22Rv1 (cell line): ENCODE data around the gene DIRAS1.

Experiments
- ZFX ChIP-seq: fragments of 450-650 bp; IDR thresholded peaks from 2 replicates; pipeline ENCODE4 v1.6.1; 2017; ENCODE audit warnings: antibody characterized with exemption, borderline replicate concordance
- TF ChIP-seq, protein P1 (sequence below): fragments of 450-650 bp; IDR thresholded peaks from 2 replicates; pipeline ENCODE4 v1.5.1; 2017; ENCODE audit warnings: mild to moderate bottlenecking

DNA sequence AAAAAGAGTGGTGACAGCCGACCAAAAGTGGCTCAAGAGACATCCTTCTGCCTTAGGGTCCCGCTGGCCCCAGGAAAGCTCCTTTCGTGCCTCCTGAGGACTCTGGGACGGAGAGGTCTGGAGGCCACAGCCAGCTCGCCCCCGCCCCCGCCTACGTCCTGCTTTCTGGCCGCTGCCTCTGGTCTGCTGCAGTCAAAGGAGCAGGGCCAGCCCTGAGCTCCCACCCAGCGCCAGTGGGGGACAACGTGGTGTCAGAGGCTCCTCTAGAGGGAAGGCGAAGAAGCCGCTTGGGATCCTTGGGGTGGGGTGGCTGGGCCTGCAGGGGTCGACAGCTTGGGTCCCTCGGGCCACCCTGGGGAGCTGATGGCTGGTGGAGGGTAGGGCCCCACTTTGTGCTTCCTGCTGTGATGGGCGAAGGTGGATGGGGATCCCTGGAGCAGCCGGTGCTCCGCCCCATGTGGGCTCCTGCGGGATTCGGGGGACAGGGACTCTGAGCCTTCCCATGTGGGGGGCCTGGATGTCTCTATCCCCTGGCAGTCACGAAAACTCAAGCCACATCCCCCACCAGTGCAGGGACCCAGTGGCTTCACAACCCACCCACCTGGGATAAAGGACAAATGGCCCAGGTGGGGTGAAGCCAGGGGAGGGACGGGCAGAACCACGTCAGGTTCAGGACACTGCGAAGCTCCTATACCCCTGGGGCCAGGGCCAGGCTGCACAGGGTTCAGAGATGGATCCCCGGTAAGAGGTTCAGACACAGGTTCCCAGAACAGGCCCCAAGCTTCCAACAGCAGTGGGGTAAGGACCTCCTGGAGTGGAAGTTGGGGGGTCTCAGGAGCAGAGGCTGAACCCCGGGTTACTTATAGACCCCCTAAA, 9.0 kb upstream of the DIRAS1 start:
- TF ChIP-seq, protein P1, sequence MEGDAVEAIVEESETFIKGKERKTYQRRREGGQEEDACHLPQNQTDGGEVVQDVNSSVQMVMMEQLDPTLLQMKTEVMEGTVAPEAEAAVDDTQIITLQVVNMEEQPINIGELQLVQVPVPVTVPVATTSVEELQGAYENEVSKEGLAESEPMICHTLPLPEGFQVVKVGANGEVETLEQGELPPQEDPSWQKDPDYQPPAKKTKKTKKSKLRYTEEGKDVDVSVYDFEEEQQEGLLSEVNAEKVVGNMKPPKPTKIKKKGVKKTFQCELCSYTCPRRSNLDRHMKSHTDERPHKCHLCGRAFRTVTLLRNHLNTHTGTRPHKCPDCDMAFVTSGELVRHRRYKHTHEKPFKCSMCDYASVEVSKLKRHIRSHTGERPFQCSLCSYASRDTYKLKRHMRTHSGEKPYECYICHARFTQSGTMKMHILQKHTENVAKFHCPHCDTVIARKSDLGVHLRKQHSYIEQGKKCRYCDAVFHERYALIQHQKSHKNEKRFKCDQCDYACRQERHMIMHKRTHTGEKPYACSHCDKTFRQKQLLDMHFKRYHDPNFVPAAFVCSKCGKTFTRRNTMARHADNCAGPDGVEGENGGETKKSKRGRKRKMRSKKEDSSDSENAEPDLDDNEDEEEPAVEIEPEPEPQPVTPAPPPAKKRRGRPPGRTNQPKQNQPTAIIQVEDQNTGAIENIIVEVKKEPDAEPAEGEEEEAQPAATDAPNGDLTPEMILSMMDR = no peak
- no peak for TF ChIP-seq ZFX
